GM12864 (cell line): ENCODE measurements around the gene COTL1.
"Not testable (repeated sequence)": the region's sequence is repeated elsewhere in the genome, so short reads cannot be mapped to it uniquely, and the experiment has no call there.

ENCODE experiments used
- DNase-seq: peaks from one replicate; pipeline ENCODE4 v3.0.0-alpha.2; 2011; ENCODE audit warnings: low read depth
- H3K4me3 ChIP-seq: 2 replicates; pipeline ENCODE4 v1.5.1; 2011; ENCODE audit warnings: mild to moderate bottlenecking, low read depth, low read length, control low read depth
- TF ChIP-seq, protein P1 (sequence below): IDR thresholded peaks from 2 replicates; pipeline ENCODE4 v1.5.1; 2011; ENCODE audit warnings: low read depth, mild to moderate bottlenecking, moderate library complexity, low read length, control low read depth, inconsistent platforms; ENCODE audit errors: missing control alignments

COTL1 gene

DNA sequence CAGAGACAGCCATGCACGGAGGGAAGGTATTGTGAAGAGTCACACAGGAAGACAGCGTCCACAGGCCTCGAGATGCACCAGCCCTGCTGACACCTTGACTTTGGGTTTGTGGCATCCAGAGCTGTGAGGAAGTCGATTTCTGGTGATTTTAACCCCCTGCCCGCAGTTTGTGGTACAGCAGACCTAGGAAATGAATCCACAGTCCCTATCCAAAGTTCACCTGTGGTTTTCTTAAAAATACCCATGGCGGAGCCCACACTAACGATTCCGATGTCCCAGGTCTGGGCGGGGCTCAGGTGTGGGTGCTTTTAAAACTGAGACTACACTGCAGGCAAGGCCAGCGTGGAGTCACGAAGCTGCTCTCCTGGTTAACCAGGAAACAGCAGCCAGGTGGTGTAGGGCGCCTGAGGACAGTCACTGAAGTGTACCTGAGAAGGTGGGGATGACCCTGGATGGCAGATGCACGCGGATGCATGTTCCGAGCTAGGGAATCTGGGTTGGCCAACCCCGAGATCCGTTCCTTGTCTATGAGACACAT is 99.0 kb downstream of the COTL1 start:
- TF ChIP-seq, protein P1, sequence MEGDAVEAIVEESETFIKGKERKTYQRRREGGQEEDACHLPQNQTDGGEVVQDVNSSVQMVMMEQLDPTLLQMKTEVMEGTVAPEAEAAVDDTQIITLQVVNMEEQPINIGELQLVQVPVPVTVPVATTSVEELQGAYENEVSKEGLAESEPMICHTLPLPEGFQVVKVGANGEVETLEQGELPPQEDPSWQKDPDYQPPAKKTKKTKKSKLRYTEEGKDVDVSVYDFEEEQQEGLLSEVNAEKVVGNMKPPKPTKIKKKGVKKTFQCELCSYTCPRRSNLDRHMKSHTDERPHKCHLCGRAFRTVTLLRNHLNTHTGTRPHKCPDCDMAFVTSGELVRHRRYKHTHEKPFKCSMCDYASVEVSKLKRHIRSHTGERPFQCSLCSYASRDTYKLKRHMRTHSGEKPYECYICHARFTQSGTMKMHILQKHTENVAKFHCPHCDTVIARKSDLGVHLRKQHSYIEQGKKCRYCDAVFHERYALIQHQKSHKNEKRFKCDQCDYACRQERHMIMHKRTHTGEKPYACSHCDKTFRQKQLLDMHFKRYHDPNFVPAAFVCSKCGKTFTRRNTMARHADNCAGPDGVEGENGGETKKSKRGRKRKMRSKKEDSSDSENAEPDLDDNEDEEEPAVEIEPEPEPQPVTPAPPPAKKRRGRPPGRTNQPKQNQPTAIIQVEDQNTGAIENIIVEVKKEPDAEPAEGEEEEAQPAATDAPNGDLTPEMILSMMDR: no peak
- DNase-seq: no peak
- no peak overlapping the region for H3K4me3 ChIP-seq

DNA sequence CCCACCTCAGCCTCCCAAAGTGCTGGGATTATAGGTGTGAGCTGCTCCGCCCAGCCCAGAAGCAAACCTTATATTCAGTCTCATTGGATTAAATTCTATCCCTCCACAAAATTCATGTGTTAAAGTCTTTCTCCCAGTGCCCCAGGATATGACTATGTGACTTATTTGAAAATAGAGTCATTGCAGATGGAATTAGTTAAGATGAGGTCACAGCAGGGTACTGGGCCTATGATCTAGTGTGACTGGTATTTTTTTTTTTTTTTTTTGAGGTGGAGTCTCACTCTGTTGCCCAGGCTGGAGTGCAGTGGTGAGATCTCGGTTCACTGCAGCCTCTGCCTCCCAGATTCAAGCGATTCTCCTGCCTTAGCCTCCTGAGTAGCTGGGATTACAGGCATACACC is 99.7 kb downstream of the COTL1 start:
- DNase-seq, H3K4me3 ChIP-seq: not testable (repeated sequence)

DNA sequence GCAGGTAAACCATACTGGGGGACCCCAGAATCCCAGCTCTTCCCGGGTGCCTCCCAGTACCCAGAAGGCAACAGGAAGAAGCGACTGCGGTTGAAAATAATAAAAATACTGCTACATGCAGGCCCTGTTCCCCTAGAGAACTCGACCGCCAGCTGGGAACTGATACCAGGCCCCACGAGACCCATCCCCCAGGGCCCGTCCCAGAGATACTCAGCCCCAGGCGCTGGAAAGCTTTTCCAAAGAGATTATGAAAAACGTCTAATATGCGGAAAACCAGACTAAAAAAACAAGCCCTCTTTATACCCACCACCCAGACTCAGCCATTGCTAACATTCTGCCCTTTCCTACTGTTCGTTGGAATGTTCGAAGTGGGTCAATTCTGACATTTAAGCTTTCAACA is 100.5 kb downstream of the COTL1 start:
- TF ChIP-seq, protein P1: no peak
- DNase-seq: no peak
- no peak overlapping the region for H3K4me3 ChIP-seq
